Right lobe of liver (tissue), 4 donors: ENCODE measurements around the gene RASL10A.

Experiments
- POLR2A ChIP-seq: fragments of 450-650 bp; IDR thresholded peaks from one replicate; pipeline ENCODE4 v1.6.1; 2017; ENCODE audit warnings: antibody characterized with exemption, mild to moderate bottlenecking
- TF ChIP-seq, protein P1 (sequence below), 4 donors: fragments of 200-600 bp in 3 of 4; fragments of 450-650 bp in 1 of 4; IDR thresholded peaks; one replicate each; pipeline versions ENCODE4 v1.5.1 to v1.8.0; 2016 to 2022; ENCODE audit warnings: antibody characterized with exemption in 4 of 4, mild to moderate bottlenecking in 2 of 4
- donor health status: DM: no; HTN: no; CAD: no.
- donor health status: DM: no; HTN: no; CAD: no.
- donor health status: DM: no; HTN: yes; CAD: no.

DNA sequence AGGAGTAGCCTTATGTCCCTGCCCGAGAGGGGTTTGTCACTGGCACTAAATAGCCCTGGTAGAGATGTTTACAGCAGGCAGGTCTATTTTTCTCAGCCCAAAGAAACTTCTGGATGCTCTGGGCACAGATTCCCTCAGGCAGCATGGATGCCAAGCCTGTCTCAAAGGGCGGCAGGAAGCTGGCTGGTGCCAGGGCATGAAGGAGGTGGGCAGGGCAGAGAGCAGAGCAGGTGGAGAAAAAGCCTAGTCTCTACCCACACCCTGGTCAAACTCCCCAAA lies 13.2 kb downstream of the RASL10A start:
- no peak for TF ChIP-seq POLR2A
- TF ChIP-seq, protein P1, sequence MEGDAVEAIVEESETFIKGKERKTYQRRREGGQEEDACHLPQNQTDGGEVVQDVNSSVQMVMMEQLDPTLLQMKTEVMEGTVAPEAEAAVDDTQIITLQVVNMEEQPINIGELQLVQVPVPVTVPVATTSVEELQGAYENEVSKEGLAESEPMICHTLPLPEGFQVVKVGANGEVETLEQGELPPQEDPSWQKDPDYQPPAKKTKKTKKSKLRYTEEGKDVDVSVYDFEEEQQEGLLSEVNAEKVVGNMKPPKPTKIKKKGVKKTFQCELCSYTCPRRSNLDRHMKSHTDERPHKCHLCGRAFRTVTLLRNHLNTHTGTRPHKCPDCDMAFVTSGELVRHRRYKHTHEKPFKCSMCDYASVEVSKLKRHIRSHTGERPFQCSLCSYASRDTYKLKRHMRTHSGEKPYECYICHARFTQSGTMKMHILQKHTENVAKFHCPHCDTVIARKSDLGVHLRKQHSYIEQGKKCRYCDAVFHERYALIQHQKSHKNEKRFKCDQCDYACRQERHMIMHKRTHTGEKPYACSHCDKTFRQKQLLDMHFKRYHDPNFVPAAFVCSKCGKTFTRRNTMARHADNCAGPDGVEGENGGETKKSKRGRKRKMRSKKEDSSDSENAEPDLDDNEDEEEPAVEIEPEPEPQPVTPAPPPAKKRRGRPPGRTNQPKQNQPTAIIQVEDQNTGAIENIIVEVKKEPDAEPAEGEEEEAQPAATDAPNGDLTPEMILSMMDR (IDR thresholded peaks at IDR 0.05) = no peak
